Activated CD8-positive, alpha-beta memory T cell treated with anti-CD3 and anti-CD28 coated beads, Interleukin-2, amount 50 U/mL, for 4 hours (primary cell): ENCODE results near the gene TMEM175.
"Not testable (repeated sequence)": the region's sequence is repeated elsewhere in the genome, so short reads cannot be mapped to it uniquely, and the experiment has no call there.

Experiments used
- DNase-seq: peaks from one replicate; pipeline ENCODE4 v3.0.0-alpha.2; 2020

Gene TMEM175

DNA sequence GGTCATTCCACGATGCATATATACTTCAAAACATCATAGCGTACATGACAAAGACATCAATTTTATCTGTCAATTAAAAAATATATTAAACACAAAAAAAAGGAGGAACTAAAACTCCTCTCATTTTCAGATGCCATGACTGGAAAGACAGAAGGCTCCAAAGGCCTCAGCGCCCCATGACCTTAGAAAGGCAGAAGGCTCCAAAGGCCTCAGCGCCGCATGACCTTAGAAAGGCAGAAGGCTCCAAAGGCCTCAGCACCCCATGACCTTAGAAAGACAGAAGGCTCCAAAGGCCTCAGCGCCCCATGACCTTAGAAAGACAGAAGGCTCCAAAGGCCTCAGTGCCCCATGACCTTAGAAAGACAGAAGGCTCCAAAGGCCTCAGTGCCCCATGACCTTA, 13.7 kb upstream of the TMEM175 start:
- not testable (repeated sequence) for DNase-seq

DNA sequence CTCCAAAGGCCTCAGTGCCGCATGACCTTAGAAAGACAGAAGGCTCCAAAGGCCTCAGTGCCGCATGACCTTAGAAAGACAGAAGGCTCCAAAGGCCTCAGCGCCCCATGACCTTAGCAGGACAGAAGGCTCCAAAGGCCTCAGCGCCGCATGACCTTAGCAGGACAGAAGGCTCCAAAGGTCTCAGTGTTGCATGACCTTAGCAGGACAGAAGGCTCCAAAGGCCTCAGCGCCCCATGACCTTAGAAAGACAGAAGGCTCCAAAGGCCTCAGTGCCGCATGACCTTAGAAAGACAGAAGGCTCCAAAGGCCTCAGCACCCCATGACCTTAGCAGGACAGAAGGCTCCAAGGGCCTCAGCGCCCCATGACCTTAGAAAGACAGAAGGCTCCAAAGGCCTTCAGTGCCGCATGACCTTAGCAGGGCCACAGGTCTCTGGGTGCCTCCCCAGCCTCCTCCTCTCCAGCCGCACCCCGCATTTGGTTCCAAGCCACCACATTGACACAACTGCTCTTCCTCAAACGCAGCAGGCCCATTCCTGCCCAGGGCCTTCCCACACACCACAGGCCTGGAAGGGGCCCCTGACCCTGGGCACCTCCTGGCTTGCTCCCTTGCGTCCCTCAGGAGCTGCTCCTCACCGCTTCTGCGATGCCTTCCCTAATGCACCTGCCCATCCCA, 13.1 kb upstream of the TMEM175 start:
- DNase-seq: not testable (repeated sequence)

DNA sequence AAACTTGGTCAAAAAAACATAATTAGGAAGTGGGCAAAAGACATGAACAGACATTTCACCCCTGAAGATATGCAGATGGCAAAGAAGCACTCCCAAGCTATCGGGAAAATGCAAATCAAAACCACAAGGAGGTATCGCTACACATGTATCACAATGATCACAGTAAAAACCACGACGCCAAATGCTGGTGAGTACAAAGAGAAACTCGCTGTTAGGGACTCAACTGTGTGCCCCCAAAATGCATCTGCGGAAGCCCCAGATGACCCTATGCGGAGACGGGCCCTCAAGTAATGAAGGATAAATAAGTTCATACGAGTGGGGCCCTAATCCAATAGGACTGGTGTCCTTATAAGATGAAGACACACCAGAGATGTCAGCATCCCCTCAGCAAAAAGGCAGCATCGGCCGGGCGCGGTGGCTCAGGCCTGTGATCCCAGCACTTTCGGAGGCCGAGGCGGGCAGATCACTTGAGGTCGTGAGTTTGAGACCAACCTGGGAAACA, 10.4 kb upstream of the TMEM175 start:
- no peak for DNase-seq

DNA sequence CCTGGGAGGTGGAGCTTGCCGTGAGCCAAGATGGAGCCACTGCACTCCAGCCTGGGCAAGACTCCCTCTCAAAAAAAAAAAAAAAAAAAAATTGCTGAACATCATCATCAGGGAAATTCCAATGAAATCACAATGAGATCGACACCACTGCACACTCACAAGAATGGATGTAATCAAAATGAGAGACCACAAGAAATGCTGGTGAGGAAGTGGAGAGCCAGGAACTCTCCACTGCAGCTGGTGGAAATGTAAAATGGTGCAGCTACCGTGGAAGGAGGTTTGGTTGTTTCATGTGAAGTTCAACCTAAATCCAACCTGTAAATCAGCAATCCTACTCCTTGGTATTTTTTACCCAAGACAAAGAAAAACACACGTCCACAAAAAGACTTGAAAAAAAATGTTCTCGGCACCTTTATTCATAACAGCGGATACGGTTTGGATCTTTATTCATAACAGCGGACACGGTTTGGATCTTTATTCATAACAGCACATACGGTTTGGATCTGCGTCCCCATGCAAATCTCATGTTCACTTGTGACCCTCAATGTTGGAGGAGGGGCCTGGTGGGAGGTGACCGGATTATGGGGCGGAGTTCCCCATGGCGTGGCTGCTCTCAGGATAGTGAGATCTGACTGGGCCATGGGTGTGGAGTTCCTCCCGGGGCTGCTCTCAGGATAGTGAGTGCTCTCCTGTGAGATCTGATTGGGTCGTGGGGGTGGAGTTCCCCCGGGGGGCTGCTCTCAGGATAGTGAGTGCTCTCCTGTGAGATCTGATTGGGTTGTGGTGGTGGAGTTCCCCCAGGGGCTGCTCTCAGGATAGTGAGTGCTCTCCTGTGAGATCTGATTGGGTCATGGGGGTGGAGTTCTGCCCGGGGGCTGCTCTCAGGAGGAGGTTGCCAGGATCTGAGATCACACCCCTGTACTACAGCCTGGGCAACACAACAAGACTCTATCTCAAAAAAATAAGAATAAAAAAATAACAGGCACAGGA, 7.9 kb upstream of the TMEM175 start:
- no peak for DNase-seq

DNA sequence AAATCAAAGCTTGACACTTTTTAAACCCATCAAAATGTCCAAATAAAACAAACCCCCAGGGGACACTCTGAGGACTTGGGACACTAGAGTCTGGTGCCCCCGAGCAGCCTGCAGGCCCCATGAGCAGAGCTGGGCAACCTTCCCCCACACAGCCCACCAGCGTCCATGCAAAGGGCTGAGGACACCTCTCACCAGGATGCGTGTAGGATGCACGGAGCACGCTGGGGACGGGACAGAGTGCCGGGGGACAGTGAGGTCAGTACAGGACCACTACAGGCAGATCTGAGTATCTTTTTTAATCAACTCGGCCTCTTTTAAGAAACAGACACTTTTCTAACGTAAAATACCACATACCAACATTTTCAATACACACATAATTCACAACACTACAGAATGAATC, 7.1 kb upstream of the TMEM175 start:
- DNase-seq: no peak

DNA sequence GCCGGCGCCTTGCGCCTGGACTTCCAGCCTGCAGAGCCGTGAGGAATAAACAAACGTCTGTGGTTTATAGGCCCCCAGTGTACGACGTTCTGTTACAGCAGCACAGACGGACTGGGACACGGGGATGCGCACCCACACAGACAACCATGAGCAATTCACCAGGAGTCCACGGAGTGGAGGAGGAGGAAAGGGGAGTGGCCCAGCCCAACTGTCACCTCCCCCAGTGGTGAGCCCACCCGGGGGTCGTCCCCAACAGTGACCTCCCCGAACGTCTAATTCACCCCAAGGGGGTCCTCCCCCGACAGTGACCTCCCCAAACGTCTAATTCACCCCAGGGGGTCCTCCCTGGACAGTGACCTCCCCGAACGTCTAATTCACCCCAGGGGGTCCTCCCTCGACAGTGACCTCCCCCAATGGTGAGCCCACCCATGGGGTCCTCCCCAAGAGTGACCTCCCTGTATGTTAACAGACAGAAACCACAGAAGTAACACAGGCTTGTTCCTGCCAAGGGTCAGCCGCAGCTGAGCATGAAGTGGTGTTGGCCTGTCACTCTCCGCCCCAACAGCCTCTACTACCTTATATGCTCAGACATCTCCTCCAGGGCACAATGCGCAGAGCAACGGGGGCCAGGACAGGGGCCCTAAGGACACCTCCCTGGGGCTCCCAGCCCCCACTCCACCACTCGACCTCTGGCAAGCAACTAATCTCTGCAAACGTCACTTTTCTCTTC, 6.3 kb upstream of the TMEM175 start:
- no peak for DNase-seq

DNA sequence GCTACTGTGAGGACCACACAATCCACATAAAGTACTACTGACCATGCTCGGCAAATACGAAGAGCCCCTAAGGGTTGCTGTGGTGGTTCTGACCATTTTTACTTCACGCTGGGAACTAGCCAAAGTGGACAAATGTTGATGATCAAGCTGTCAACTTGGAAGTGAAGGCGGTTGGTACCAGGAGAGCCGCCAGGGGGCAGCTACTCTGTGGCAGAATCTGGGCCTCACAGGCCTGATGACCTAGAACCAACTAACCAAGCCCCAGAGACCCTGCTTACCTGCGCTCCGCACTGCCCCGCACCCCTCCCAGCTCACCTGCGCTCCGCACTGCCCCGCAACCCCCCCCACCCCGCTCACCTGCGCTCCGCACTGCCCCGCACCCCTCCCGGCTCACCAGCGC, 5.7 kb upstream of the TMEM175 start:
- DNase-seq: no peak

DNA sequence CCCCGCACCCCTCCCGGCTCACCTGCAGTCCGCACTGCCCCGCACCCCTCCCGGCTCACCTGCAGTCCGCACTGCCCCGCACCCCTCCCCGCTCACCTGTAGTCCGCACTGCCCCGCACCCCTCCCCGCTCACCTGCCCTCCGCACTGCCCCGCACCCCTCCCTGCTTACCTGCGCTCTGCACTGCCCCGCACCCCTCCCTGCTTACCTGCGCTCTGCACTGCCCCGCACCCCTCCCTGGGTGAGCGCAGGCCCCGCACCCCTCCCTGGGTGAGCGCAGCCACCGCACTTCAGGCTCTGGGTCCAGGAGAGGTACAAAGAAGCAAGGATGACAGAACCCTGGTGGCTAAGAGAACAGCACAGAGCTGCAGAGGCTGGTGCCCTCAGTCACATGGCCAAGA, 4.7 kb upstream of the TMEM175 start:
- not testable (repeated sequence) for DNase-seq

DNA sequence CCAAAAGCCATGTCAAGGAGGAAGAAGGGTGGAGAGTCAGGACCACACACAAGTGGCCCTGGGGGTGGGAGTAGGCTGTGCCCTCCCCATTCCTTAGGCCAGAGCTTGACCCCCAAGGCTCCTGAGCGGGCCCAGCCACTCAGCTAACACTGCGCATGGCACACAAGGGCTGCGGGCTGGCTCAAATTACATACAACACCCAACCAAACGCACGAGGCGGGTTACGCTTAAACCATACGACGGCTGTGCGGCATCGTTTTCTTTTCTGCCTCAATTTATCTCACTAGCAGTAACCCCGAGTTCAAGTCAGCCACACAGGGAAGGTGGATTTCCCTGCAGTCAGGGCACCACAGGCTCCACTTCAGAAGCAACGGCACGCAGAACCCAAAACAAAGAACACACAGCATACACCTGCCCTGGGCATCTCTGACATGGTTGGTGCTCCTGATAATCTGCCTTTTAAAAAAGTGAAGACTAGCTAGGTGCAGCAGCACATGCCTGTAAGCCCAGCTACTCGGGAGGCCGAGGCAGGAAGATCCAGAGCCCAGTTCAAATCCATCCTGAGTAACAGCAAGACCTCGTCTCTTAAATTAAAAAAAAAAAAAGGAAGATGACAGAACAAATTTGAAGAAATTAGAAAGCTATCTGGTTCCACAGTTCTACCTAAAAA, 3.0 kb upstream of the TMEM175 start:
- DNase-seq: no peak

DNA sequence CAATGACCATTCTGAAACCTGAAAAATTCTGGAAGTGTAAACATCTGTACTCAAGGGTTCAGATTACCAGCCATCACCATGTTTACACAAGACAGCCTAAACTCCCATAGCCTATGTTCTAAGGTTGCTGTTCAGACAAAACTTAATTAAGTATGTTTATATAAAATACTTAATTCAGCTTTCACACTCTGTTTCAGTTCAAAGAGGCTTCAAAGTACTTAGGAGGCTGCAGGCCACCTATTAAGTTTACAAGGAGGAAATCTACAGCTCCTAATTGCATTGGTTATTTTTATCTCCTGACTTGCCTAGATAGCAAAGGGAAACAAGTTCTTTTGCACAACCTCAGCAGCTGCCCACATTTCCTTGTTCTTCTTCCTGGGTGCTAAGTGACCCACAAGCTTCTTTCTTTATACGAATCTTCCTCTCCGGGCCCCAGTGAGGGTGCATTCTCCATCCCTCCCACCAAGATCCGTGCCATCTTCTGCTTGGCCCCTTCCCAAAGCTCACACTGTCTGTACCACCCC, 2.2 kb upstream of the TMEM175 start:
- no peak for DNase-seq

DNA sequence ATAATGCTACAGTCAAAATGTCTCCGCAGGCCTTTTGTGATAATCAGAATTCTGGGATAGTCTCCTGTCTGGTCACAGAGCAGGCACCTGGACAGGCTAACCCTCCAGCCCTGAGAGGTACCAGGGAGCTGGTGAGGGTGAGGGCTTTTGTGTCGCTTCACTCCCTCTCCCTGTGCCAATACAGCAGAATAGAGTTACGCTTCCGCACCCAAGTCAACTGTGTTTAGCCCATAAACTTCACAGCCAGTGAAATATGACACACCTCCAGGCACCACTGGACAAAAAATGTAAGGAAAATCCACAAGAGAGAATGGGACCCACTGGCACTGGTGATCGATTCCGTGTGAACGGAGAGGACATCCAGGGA, 1.4 kb upstream of the TMEM175 start:
- DNase-seq: no peak

DNA sequence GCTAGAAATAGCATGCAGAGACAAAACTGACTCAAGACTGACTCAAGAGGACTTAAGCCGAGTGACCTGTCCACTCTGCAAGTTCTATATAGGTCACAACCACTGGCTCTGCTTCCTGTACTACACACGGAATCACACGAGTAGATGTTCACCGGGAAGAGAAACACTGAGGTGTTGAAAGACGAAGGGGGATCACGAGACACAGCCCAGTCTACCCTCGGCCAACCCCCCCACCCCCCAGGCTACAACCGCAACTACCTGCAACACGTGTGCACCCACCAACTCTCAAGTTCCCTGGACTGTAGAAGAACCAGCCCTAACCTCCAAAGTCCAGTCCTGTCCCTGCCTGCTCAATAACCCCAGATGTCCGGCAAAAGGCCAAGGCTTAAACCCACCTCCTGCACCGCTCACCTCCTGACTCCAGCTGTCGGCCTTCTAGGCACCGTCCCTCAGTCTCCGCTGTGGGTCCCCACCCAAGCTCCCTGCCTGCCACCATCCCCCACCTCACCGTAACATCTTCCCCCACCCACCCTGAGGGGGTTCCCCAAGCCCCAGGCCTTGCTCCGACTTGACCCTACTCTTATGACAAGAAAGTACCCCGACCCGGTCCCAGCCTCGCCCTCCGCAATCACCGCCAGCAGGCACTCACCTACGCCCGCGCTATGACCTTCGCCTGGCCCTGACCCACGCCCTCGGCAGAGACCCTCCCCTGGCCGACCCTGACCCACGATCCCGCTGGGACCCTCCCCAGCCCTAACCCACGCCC, 883 bp upstream of the TMEM175 start:
- DNase-seq: no peak

DNA sequence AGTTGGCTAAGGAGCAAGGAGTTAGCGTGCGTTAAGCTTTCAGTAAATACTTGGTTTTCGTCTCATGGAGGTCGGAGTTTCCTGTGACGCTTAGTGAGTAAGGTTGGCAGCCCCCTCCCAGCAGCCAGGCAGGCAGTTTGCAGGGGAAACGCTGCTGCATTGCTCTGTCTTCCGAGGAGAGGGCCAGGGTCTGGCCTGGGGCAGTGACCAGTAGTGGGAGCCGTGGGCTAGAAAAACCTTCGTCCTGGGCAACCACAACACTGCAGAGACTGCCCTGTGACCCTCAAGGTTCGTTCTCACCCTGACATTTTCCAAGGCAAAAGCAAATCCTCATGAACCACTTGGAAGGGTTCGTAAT, 432 bp downstream of the TMEM175 start:
- no peak for DNase-seq

DNA sequence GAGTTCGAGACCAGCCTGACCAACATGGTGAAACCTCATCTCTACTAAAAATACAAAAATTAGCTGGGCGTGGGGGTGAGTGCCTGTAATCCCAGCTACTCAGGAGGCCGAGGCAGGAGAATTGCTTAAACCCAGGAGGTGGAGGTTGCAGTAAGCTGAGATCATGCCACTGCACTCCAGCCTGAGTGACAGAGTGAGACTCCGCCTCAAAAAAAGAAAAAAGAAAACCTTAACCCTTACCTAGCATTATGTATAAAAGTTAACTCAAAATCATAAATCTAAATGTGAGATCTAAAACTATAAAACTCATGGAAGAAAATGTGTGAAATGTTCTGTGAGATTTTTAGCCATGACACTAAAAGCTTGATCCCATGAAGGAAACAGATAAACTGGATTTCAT, 7.2 kb downstream of the TMEM175 start:
- DNase-seq: not testable (repeated sequence)

DNA sequence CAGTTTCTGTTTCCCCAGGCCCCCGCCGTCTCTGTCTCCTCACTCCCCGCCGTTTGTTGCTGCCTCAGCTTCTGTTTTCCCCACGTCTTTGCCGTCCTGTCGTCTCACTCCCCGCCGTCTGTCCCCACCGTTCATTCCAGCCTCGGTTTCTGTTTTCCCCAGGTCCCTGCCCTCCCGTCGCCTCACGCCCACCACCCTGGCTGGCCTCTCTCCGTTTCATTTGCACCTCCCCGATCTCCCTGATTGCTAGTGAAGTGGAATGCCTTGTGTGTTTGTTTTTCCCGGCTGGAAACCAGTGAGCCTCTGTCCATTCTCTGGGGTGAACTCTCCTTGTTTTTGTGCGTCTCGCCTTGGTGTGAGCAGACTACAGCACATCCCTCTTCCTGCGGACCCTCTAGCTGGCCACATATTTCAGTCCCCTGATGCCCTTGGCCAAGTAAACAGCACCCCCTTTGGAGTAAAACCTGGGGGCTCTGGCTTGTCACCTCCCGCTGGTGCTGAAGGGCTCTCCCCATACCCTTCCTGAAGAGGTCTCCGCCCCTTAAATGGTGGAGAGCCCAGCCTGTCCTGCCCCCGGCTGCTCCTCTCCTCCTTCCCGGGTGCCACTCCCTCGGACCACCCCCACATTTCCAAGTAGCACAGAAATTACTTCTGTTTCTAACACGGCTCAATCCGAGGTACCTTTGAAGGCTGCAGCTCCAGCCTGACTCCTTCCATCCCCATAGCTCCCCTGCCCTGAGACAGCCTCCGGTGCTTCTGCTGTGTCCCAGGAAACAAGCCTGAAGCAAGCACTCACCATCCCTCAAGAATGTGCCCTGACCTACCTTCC, 13.2 kb downstream of the TMEM175 start:
- DNase-seq: no peak

DNA sequence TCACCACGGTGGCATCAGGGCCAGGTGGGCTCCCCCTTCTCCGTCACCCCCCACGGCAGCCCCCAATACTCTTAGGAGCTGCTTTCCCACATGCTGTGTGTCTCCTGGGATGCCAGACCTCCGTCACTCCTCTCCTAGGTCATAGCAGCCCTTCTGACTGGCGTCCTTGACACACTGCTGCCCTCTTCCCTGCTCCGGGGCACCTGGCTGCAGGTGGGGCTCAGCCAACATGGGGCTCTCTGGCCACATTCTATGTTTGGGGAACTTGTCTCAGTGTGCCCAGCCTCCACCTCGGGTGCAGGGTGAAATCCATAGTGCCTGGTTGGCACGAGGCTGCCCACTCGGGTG, 13.8 kb downstream of the TMEM175 start:
- DNase-seq: no peak

DNA sequence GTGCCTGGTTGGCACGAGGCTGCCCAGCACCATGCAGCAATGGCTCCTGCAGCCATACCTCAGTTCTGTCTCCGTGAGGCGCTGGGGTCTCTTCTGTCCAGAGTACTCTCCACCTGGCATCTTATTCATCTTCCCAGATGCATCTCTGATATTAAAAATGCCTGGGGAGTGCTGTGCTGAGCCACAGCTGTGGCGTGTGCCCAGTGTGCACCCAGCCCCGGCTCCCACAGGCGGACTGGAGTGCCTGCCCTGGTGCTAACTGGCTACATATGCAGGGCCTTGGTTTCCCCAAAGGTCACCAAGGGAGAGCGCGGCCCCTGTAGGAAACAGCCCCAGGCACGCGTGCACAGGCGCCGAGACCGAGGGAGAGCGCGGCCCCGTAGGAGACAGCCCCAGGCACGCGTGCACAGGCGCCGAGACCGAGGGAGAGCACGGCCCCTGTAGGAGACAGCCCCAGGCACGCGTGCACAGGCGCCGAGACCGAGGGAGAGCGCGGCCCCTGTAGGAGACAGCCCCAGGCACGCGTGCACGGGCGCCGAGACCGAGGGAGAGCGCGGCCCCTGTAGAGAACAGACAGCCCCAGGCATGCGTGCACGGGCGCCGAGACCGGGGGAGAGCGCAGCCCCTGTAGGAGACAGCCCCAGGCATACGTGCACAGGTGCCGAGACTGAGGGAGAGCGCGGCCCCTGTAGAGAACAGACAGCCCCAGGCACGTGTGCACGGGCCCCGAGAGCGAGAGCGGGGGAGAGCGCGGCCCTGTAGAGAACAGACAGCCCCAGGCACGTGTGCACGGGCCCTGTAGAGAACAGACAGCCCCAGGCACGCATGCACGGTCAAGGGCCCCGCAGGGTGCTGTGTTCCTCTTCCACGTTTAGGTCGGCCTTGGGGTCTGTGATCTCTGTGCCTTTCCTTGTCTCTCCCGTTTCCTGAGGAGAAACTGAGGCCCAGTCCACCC, 14.5 kb downstream of the TMEM175 start:
- no peak for DNase-seq

DNA sequence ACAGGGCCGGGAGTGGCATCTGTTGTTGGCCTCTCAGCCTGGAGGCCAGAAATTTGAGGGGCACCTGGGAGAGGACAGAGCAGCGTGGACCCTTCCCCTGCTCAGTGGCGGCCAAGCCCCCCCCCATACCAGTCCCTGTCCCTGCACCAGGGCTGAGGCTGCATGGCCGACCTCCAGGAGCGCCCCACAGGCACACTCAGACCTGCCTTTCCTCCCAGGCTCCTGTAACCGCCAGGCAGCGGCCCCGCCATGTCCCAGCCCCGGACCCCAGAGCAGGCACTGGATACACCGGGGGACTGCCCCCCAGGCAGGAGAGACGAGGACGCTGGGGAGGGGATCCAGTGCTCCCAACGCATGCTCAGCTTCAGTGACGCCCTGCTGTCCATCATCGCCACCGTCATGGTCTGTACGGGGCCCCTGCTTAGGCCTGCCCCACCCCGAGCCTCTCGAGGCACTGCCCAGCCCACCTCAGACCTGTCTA, 15.3 kb downstream of the TMEM175 start:
- no peak for DNase-seq

DNA sequence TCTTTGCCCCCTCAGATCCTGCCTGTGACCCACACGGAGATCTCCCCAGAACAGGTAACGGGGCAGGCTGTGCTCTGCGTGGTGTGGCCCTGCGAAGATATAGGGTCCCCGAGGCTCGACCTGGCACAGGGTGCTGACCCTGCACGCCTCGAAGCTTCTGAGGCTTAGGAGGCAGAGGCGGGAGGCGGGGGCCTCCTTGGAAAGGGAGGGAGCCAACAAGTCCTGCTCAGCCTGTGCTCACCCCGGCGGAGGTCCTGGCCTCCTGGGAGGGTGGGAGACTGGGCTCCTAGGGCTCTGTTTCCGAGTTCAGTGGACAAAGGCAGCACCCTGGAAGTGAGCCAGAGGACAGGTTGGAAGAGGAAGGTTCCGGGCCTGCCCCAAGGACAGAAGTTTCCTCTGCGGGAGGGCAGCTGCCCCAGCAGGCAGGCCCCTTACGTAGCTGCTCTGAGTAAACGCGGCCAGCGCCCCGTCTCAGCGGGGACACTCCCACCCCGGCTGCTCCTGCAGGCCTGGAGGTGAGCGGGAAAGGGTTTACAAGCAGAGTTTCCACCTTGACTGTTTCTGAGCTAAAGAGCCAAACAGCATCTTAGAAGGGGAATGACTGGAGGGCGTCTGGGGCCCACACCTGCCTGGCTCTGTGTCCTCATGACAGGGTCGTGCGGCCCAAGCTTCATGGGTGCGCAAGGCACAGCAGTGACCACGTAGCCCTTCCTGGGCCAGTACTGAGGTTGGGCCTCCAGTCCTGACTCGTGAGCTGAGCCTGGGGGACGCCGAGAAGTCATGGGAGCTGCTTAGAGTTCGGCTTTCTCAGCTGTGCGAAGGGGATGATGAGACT, 16.1 kb downstream of the TMEM175 start:
- DNase-seq: no peak
